Measurements from ENCODE around the gene APH1B. TPM values are rescaled to one million over a fixed set of nuclear protein-coding genes. Genes with fewer than 3 reads are reported as not detected.

APH1B gene
- total RNA-seq, 4 donors from 2014 or later, result 20.0 to 35.9 (median 27.2) TPM

- peaks cover 0 to 10% of the 10 kb centered on the region in 2 donors for H3K4me1 ChIP-seq
- no peak for DNase-seq
- H3K36me3 ChIP-seq, result no peaks in the 10 kb centered on the region
- intact Hi-C loops (cut with DNase I; ENCODE audit: low total_unique reads), result no loop called here
- H3K27me3 ChIP-seq, result no peaks in the 10 kb centered on the region
- no peak for TF ChIP-seq CTCF (IDR thresholded peaks at IDR 0.05)
- TF ChIP-seq POLR2A (IDR thresholded peaks at IDR 0.05), result no peak
- no peak overlapping the region for H3K4me3 ChIP-seq
- peak overlapping the region in 1 of 2 donors; percentile 62 for H3K27ac ChIP-seq
- no peaks in the 10 kb centered on the region for H3K9me3 ChIP-seq
Observed at GRCh38 chr15:63347074-63347857, 69.9 kb downstream of the APH1B start.

- intact Hi-C loops (cut with DNase I; ENCODE audit: low total_unique reads), result no loop called here
- peak overlapping the region in 1 of 2 donors; percentile 62 for H3K27ac ChIP-seq
- no peaks in the 10 kb centered on the region for H3K27me3 ChIP-seq
- no peaks in the 10 kb centered on the region for H3K36me3 ChIP-seq
- peaks cover 0 to 10% of the 10 kb centered on the region in 2 donors for H3K4me1 ChIP-seq
- peak in 1 of 2 donors; percentile 50 for DNase-seq
- H3K4me3 ChIP-seq, result no peak overlapping the region
- TF ChIP-seq CTCF (IDR thresholded peaks at IDR 0.05) (no peak), POLR2A (IDR thresholded peaks at IDR 0.05) (no peak)
- H3K9me3 ChIP-seq, result no peaks in the 10 kb centered on the region
Observed at GRCh38 chr15:63348392-63348791, 71.0 kb downstream of the APH1B start.

GRCh38 chr15:63349156-63349555 lies 71.8 kb downstream of the APH1B start:
- DNase-seq, result no peak
- no peak overlapping the region for H3K4me3 ChIP-seq
- peaks cover 0 to 10% of the 10 kb centered on the region in 2 donors for H3K4me1 ChIP-seq
- intact Hi-C loops (cut with DNase I; ENCODE audit: low total_unique reads), result no loop called here
- H3K27ac ChIP-seq, result peak overlapping the region in 1 of 2 donors; percentile 62
- H3K27me3 ChIP-seq, result no peaks in the 10 kb centered on the region
- H3K36me3 ChIP-seq, result no peaks in the 10 kb centered on the region
- TF ChIP-seq POLR2A (IDR thresholded peaks at IDR 0.05) (no peak), CTCF (IDR thresholded peaks at IDR 0.05) (no peak)
- no peaks in the 10 kb centered on the region for H3K9me3 ChIP-seq

GRCh38 chr15:63349621-63350020 lies 72.2 kb downstream of the APH1B start:
- Histone ChIP-seq H3K4me3 (no peak overlapping the region), H3K9me3 (no peaks in the 10 kb centered on the region), H3K27me3 (no peaks in the 10 kb centered on the region), H3K4me1 (peaks cover 0 to 10% of the 10 kb centered on the region in 2 donors), H3K36me3 (no peaks in the 10 kb centered on the region), H3K27ac (peak overlapping the region in 1 of 2 donors; percentile 62)
- intact Hi-C loops (cut with DNase I; ENCODE audit: low total_unique reads), result no loop called here
- TF ChIP-seq CTCF (IDR thresholded peaks at IDR 0.05) (no peak), POLR2A (IDR thresholded peaks at IDR 0.05) (no peak)
- no peak for DNase-seq

GRCh38 chr15:63350178-63350621 lies 72.8 kb downstream of the APH1B start:
- Histone ChIP-seq H3K27ac (peak overlapping the region; percentile 31 to 62), H3K9me3 (no peaks in the 10 kb centered on the region), H3K27me3 (no peaks in the 10 kb centered on the region), H3K4me3 (no peak overlapping the region), H3K4me1 (peaks cover 0 to 10% of the 10 kb centered on the region in 2 donors), H3K36me3 (no peaks in the 10 kb centered on the region)
- DNase-seq, result peak in 1 of 2 donors; percentile 63
- intact Hi-C loops (cut with DNase I; ENCODE audit: low total_unique reads), result no loop called here
- TF ChIP-seq POLR2A (IDR thresholded peaks at IDR 0.05) (no peak), CTCF (IDR thresholded peaks at IDR 0.05) (no peak)

All from uterus (tissue), 4 donors.